Ascending aorta (tissue), 1 donor: ENCODE results near the gene TCF23. TPM values are rescaled to one million over a fixed set of nuclear protein-coding genes. Genes with fewer than 3 reads are reported as not detected.

ENCODE experiments used
- total RNA-seq: library from RNA; depleted of rRNA; stranded (reverse); fragments of >200 nt; gene quantifications from one replicate; pipeline ENCODE4 v1.1.0, GENCODE V29; 2016

Gene TCF23
- total RNA-seq, 1 donor from 2014 or later = not detected

Other genes starting within 250 kb of the TCF23 start
- 18.9 TPM for gene MAPRE3, start 178.4 kb upstream of the TCF23 start, total RNA-seq
- 74.1 TPM for gene TMEM214, start 116.0 kb upstream of the TCF23 start, total RNA-seq
- gene AGBL5, start 97.3 kb upstream of the TCF23 start, total RNA-seq = 2.1 TPM
- 158 TPM for gene OST4, start 77.3 kb upstream of the TCF23 start, total RNA-seq
- 301 TPM for gene EMILIN1, start 70.4 kb upstream of the TCF23 start, total RNA-seq
- gene KHK, start 62.2 kb upstream of the TCF23 start, total RNA-seq = 0.85 TPM
- 3.5 TPM for gene CGREF1, start 29.9 kb upstream of the TCF23 start, total RNA-seq
- gene ABHD1, start 25.2 kb upstream of the TCF23 start, total RNA-seq = not detected
- 116 TPM for gene PREB, start 14.4 kb upstream of the TCF23 start, total RNA-seq
- gene PRR30, start 9.6 kb upstream of the TCF23 start, total RNA-seq = not detected
- gene ATRAID, start 63.0 kb downstream of the TCF23 start, total RNA-seq = 284 TPM
- gene SLC5A6, start 63.3 kb downstream of the TCF23 start, total RNA-seq = 85.7 TPM
- 63.4 TPM for gene CAD, start 68.4 kb downstream of the TCF23 start, total RNA-seq
- 7.6 TPM for gene SLC30A3, start 114.0 kb downstream of the TCF23 start, total RNA-seq
- not detected for gene DNAJC5G, start 126.4 kb downstream of the TCF23 start, total RNA-seq
- not detected for gene TRIM54, start 133.4 kb downstream of the TCF23 start, total RNA-seq
- not detected for gene UCN, start 159.4 kb downstream of the TCF23 start, total RNA-seq
- 239 TPM for gene MPV17, start 174.1 kb downstream of the TCF23 start, total RNA-seq
- 76.2 TPM for gene GTF3C2, start 207.8 kb downstream of the TCF23 start, total RNA-seq
- gene EIF2B4, start 221.3 kb downstream of the TCF23 start, total RNA-seq = 34.8 TPM
- 94.0 TPM for gene SNX17, start 221.6 kb downstream of the TCF23 start, total RNA-seq
- 17.7 TPM for gene ZNF513, start 231.7 kb downstream of the TCF23 start, total RNA-seq